ENCODE data around the gene GBP1.
A peak's percentile ranks its signal among the peaks of the same experiment; 100 is the strongest.
"Not testable (repeated sequence)": the region's sequence is repeated elsewhere in the genome, so short reads cannot be mapped to it uniquely, and the experiment has no call there.

GBP1 gene, protein sequence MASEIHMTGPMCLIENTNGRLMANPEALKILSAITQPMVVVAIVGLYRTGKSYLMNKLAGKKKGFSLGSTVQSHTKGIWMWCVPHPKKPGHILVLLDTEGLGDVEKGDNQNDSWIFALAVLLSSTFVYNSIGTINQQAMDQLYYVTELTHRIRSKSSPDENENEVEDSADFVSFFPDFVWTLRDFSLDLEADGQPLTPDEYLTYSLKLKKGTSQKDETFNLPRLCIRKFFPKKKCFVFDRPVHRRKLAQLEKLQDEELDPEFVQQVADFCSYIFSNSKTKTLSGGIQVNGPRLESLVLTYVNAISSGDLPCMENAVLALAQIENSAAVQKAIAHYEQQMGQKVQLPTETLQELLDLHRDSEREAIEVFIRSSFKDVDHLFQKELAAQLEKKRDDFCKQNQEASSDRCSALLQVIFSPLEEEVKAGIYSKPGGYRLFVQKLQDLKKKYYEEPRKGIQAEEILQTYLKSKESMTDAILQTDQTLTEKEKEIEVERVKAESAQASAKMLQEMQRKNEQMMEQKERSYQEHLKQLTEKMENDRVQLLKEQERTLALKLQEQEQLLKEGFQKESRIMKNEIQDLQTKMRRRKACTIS

DNA sequence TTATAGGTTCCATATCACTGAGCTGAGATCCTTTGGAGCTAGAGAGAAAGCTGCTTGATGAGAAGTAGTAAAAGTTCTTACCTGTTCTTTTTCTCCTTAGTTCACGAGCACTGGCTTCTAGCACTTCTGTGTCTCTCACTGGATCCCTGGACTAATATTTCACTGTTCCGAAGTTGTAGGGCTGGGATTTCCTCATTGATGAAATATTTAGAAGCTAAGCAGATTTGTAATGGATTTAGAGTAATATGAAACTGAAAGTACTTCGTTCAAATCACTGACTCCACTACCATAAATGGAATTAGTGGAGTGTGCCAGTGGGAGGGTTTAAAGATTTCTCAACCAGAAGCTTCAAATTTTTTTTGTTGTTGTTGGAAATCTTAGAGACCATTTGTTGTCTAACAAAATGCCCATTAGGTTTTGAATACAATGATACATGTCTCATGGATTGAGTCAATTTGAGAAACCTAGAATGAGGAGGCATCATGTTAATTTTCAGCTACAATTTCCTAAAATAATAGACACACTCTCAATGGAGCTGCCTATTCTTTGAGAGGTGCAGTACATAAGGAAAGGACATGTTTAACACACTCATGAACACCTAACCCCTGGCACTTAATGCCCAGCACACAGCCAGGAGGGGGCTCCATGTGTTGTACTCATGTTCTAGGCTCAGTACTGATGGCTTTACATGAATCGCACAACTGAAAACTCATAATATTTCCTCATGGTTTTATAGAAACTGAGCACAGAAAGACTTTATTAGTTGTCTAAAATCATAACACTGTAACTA lies at the start of gene GBP1:
Gene GBP1, minus strand, starts transcription at position 130 of the 790 bp plus-strand sequence. CDS start 1,974 bp downstream, outside the sequence.
- peak; percentile 65 for DNase-seq

DNA sequence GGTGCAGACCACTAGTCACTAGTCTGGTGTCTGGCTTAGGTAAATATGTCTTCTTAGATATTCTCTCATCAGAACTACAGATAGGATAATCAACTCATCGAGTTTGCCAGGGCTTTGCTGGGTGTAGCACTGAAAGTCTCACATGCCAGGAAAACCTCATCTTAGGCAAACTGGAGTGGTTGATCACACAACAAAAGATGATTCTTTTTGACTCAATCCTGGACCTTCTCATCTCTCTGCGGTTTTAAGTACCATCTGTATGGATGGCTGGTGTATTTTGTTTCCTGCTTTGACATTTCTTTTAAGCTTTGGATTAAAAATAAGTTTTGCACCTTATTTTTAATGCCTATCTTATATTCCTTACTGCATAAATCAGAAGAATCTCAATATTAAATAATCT lies 49.7 kb upstream of the GBP1 start:
- DNase-seq = no peak

DNA sequence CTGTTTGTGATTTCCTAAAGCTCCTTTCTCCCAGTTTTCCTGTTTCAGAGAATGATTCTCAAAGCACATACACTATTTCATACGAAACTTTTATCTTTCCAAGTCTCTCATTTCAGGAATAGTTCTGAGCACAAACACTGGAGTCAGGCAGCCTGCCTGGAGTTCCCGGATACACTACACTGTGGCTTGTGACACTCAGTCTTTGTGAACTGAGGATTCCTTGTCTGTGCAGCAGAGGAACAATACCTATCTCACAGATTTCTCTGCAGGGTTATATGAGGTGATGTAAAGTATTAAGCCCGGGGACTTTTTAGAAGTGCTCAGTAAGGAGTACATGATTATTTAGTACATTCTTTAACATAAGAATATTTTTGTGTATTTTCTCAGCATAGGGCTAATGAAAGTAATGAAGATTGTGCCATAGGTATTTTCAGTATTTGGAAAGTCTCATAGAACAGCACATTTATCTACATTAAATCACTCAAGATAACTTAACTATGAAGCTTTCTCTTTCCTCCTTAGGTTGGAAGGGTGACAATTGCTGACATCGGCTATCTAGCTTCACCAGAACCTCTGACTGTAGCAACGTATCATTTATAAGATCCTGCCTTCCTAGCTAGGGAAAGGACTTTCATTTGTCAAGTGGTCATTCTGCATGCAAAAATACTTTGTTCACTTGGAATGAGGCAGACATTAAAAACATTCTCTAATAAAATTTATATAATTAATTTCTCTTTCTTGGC lies 48.0 kb upstream of the GBP1 start:
- DNase-seq = no peak

DNA sequence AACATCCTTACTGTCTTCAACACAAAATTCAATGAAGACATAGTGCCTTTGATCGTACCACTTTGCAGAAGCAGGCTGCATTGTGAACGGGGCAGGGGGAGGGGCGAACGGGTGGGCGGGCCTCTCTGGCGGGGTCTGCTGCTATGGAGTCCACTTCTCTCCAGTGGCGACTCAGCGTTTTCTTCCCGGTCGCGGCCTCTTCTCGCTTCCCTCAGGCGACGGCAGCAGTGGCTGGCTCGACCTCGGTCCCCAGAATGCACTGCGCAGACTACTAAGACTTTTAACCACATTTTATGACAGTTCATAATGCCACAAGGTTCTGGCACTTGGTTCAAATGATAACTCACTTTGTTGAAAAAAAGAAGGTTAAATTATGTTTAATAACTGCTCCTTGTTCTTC lies 39.7 kb upstream of the GBP1 start:
- no peak for DNase-seq

DNA sequence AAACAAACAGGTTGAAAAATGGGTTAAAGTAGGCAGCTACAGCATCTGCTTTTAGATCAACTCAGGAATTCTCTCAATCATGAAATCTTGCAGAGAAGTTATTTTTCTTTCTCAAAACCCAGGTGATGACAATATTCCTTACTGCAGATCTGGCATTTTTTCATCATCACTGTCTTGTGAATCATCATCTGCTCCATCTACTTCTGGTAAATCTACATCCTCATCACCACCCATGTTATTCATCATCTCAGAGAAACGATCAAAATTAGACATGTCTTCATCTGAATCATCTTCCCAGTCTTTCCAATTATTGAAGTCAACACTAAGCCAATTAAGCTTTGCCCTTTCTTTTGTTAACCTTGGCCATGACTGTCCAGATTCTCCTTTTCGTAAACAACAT lies 39.1 kb upstream of the GBP1 start:
- no peak for DNase-seq

DNA sequence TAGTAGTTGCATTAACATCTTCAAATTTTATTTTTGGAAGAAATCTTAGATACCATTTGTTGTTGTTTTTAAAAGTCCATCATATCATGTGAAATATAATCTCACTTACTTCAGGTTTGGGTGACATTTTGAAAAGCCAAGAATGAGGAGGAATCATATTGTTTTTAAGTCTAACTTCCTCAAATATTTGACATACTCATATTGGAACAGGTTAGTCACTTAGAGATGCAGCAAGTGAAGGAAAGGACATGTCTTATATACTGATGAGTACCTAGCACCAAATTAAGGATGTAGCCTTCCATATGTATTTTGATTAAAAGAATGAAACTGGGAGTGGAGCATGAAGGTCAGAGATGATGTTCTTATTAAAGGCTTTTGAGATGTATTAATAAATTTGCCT lies 37.0 kb upstream of the GBP1 start:
- no peak for DNase-seq

DNA sequence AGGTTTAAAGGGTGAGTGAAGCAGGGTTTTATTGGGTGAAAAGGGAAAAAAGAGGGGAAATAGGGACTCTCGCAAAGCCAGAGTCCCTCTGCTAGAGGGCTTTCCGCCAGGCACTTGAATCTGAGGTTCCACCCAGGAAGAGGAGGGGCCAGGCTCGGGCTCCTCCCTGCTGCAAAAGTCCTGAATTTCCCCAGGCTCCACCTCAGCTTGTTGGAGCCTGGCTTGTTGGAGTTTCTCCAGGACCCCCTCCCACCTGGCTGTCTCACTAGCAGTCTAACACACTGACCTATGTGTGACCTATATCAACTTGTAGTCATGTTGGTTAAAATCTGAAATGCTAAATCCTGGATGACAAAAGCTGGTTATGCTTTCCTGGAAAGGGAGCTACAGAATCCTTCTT lies 35.4 kb upstream of the GBP1 start:
- no peak for DNase-seq

DNA sequence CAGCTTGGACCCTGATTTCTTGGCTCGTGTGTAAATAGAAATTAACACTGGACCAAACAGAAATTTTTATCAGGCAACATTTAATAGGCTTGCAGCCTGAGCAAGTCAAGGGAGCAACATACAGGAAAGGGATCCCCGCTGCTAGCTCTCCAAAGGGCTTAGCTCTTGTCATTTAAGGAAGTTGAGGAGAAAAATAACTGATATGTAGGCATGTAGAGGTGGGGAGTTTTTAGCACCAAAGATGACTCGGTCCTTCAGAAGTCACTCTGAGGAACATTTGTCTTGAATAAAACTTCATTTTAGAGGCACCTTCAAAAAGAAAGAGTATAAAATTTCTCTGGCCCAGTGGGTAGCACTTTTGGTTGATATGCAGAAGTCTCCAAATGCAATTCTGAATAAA lies 33.8 kb upstream of the GBP1 start:
- DNase-seq = no peak

DNA sequence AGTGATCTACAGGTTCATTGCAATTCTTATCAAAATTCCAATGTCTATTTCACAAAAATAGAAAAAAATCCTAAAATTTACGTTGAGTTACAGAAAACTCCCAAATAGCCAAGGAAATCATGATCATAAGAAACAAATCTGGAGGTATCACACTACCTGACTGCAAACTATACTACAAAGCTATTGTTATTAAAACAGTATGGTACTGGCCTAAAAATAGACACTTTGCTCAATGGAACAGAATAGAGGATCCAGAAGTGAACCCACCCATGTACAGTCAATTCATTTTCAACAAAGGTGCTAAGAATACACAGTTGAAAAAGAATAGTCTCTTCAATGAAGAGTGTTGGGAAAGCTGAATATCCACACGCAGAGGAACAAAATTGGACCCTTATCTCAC lies 30.7 kb upstream of the GBP1 start:
- DNase-seq = no peak

DNA sequence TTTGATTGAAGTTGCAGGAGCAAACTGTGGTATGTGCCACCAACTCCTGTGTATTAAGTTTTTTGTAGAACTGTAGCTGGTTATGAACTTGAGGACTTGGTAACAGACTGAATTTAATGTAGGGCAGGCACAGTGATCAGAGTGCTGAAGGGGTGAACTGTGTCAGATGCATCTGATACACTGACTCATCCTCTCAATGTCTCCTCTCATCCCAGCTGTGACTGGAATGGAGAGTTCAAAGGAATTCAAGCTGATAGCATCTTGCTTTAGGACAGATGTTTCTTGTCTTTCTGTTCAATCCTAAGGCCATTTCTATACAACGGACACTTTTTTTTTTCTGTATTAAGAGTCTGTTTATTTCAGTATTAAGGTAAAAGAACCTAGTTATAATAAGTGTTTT lies 25.0 kb upstream of the GBP1 start:
- DNase-seq = no peak

DNA sequence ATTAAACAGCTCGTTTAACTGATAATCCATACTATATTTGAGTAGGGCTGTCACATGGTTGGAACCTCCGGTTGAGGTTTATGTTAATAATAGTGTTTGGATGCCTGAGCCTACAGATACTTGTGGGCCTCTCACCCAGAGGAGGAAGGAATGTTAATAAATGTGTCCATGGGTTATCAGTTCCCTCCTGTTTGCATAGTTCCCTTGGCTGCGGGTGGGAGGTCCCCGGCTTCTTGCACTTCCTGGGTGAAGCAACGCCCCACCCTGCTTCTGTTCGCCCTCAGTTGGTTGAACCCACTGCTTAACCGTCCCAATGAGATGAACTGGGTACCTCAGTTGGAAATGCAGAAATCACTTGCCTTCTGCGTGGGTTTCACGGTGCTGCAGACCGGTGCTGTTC lies 23.6 kb upstream of the GBP1 start:
- no peak for DNase-seq

DNA sequence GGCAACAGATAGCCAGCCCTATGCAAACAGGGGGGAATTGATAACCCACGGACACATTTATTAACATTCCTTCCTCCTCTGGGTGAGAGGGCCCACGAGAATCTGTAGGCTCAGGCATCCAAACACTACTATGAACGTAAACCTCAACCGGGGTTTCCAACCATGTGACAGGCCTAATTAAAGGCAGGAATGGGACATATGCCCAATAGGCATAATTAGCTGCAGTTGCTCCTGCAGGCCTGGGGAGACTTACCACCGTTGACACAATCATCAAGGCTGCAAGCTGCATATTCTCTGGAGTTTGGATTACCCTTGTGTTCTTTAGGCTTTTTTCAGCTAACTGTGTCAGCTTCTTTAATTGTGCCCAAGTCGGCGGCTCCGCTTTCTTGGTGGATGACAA lies 22.2 kb upstream of the GBP1 start:
- DNase-seq = no peak

DNA sequence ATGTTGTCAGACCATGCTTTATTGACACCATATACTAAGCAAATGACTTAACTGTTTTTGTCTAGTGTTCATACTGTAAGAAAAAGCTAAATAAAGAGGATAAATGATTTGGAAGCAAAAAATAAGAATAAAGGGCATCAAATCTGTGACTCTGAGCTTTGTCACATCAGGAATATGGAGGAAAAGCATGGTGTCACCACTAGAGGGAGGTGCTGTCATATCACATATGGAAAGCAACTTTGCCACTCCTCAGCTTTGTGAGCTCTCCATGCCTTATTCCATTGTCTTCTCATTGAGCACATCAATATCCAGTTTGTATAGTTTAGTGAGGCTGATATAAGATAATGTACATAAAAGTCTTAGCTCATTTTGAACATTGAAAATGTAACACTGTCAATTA lies 20.8 kb upstream of the GBP1 start:
- peak; percentile 77 for DNase-seq

DNA sequence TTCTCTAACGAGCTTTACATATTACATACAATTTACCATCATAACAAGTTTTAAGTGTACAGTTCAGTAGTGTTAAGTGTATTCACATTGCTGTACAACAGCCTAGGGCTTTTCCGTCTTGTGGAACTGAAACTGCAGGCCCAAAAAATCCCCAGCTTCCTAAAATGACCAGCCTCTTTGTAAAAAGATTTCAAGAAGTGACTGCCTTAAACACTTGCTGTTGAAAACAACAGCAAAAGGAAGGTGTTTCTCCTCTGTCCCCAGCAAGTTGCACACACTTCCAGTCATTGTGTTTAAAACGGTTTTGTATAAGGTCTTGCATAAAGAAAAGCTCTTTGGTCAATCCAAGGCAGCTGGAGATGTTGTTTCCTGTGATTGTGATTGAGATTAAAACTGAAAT lies 16.0 kb upstream of the GBP1 start:
- no peak for DNase-seq

DNA sequence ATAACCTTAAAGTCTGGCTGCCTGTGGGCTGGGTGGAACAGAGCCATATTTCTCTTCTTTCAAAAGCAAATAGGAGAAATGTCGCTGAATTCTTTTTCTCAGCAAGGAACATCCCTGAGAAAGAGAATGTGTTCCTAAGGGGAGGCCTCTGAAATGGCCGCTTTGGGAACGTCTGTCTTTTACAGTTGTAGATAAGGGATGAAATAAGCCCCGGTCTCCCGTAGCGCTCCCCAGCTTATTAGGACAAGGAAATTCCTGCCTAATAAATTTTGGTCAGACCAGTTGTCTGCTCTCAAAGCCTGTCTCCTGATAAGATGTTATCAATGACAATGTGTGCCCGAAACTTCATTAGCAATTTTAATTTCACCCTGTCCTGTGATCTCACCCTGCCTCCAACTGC lies 15.1 kb upstream of the GBP1 start:
- not testable (repeated sequence) for DNase-seq

DNA sequence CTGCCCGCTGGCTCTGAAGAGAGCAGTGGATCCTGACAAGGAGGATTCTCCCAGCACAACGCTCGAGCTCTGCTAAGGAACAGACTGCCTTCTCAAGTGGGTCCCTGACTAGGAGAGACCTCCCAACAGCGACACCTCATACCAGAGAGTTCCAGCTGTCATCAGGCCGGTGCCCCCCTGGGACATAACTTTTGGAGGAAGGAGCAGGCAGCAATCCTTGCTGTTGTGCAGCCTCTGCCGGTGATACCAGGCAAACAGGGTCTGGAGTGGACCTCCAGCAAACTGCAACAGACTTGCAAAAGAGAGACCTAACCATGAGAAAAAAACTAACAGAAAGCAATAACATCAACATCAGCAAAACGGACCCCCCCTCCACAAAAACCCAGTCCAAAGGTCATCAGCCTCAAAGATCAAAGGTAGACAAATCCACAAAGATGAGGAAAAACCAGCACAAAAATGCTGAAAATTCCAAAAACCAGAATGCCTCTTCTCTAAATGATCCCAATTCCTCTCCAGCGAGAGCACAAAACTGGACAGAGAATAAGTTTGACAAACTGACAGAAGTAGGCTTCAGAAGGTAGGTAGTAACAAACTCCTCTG lies 7.6 kb upstream of the GBP1 start:
- DNase-seq = not testable (repeated sequence)

DNA sequence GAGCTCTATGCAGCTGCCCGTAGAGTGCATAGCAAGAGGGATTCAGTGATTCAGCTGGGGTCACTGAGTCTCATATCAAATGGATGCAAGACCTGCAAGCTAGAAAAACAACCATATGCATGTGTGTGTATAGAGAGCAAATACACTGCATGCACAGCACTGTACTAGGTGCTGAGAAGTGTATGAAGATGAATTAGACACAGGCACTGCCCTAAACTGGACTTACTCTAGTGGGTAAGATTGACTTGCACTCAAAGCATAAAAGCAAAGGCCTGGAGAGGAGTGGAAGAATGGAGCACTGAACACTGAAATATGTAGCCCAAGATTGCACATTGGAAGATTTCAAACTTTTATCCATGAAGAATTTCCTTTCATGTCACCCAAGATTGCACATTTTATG lies 5.5 kb upstream of the GBP1 start:
- no peak for DNase-seq

DNA sequence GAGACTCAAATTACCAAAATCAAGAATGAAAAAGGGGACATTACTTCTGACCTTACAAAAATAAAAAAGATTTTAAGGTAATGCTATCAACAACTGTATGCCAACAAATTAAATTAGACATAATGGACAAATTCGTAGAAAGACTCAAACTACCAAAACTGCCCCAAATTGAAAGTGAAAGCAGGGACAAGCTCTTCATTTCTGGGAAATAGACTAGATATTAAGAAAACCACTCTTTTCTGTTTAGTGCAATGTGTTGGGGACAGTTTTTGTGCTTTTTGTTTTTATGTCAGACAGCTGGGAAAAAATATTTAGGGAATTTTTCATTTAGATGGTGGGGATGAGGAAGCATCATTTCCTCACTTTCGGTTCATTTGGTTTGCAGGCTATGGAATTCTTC lies 4.9 kb upstream of the GBP1 start:
- DNase-seq = peak; percentile 42

DNA sequence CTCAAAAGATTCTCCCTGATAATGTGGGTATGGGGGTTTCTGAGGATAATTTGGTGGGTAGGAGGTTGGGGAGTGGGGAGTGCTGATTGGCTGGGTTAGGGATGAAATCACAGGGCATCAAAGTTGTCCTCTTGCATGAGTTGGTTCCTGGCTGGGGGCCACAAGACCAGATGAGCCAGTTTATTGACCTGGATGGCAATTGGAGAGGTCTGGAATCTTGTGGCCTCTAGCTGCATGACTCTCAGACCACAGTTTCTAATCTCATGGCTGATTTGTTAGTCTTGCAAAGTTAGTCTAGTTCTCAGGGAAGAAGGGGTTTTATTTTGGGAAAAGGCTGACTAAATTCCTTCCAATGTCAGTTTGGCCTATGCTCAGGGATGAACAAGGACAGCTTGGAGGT lies 3.3 kb upstream of the GBP1 start:
- no peak for DNase-seq

DNA sequence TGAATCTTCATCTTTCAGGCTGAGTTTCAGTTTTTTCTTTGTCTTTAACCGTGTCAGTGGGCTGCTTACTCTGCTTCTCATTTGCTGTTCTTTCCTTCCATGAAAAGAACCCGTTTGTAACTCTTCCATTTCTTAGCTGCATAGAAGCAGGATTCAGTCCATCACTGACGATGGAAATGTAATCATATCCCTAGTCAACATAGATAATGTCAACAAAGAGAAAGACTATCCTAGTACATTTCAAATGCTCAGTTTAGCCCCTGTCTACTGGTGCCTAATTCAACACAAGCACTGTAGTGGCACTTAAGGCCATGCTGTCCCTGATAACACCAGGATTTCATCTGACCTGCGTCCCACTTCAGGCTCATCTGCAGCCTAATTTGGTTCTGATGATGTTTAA lies 376 bp downstream of the GBP1 start:
- DNase-seq = no peak

DNA sequence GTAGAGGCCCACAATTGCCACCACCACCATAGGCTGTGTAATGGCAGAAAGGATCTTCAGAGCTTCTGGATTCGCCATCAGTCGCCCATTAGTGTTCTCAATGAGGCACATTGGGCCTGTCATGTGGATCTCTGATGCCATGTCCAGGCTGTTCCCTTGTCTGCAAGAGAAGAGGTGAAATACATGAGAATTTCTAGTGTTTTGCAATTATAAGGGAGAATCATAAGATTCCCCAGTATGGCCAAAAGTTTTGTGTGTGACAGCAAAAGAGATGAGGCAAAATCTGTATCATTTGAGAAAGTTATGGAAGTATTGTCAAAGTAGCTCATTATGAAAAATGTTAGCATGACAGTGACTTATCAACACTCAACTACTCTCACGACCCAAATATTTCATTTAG lies 1.9 kb downstream of the GBP1 start:
- no peak for DNase-seq

DNA sequence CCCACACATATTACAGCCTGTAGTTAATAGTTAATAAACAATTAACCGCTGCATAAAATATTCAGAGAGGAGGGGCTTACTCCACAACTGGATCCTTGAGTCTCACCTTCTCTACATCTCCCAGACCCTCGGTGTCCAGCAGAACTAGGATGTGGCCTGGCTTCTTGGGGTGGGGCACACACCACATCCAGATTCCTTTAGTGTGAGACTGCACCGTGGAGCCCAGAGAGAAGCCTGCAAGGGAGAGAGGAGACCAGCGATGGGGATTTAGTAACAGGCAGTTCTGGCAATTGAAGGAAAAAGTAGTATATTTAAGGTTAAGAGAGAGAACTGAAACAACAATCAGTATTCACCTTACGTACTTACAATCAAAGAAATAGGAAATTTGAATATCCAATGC lies 4.9 kb downstream of the GBP1 start:
- no peak for DNase-seq

DNA sequence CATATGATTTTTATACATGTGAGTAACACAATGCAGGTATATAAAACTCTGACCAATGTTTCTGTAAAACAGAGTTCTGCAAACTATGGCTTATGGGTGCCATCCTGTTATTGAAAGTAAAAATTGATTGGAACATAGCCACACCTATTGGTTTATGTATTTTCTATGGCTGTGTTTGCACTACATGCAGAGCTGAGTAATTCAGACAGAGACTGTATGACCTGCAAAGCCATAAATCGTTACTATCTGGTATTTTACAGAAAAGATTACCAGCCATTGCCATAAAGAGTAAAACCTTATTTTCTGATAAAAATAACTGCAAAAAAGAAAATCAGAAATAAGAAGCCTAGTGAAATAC lies 13.1 kb downstream of the GBP1 start:
- DNase-seq = no peak

Data from CD4-positive, alpha-beta T cell treated with Interleukin-12 subunit alpha and Interleukin-12 subunit beta, for 1 hour (primary cell).